Kidney epithelial cell (primary cell): ENCODE data around the gene TSEN15. TPM values are rescaled to one million over a fixed set of nuclear protein-coding genes. Genes with fewer than 3 reads are reported as not detected.
"Not testable (repeated sequence)": the region's sequence is repeated elsewhere in the genome, so short reads cannot be mapped to it uniquely, and the experiment has no call there.

ENCODE experiments used
- DNase-seq: peaks from one replicate; pipeline ENCODE4 v3.0.0-alpha.2; 2010; ENCODE audit warnings: low read depth
- H3K27me3 ChIP-seq: 2 replicates; pipeline ENCODE4 v1.6.0; 2011; ENCODE audit warnings: low read length; ENCODE audit not compliant: control insufficient read depth, insufficient read depth
- H3K36me3 ChIP-seq: 2 replicates; pipeline ENCODE4 v1.5.1; 2011; ENCODE audit warnings: low read length; ENCODE audit not compliant: control insufficient read depth, insufficient read depth
- H3K4me3 ChIP-seq: 2 replicates; pipeline ENCODE4 v1.5.1; 2011; ENCODE audit warnings: low read depth, mild to moderate bottlenecking, control low read depth, low read length
- total RNA-seq: library from RNA; depleted of rRNA; stranded (reverse); fragments of >200 nt; gene quantifications from 2 replicates; pipeline ENCODE4 v1.2.3, GENCODE V29; 2015
- TF ChIP-seq, protein P1 (sequence below): IDR thresholded peaks from 2 replicates; pipeline ENCODE4 v1.5.1; 2011; ENCODE audit warnings: mild to moderate bottlenecking, moderate library complexity, low read length, control low read depth, inconsistent platforms; ENCODE audit not compliant: insufficient read depth, poor library complexity, severe bottlenecking

The TSEN15 gene
- total RNA-seq, 1 donor from 2014 or later = 50.1 TPM

DNA sequence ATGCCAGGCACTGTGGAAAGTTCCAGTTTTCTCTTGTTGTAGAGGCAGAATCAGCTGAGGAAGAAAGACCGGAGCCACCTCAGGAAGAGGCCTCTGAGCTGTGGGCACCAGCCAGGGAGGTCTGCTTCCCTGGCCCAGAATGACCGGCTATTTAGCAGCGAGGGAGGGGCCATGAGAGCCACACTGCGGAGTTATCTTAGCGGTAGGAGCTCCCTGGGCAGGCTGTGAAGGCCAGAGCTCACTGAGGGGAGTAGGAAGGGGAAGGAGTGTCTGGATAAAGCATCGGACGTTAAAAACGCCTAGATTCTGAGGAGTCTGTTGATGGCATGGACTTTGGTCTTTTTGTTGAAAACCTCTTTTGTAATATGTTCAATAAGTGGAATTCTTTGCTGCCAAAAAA lies 36.5 kb downstream of the TSEN15 start:
- TF ChIP-seq, protein P1, sequence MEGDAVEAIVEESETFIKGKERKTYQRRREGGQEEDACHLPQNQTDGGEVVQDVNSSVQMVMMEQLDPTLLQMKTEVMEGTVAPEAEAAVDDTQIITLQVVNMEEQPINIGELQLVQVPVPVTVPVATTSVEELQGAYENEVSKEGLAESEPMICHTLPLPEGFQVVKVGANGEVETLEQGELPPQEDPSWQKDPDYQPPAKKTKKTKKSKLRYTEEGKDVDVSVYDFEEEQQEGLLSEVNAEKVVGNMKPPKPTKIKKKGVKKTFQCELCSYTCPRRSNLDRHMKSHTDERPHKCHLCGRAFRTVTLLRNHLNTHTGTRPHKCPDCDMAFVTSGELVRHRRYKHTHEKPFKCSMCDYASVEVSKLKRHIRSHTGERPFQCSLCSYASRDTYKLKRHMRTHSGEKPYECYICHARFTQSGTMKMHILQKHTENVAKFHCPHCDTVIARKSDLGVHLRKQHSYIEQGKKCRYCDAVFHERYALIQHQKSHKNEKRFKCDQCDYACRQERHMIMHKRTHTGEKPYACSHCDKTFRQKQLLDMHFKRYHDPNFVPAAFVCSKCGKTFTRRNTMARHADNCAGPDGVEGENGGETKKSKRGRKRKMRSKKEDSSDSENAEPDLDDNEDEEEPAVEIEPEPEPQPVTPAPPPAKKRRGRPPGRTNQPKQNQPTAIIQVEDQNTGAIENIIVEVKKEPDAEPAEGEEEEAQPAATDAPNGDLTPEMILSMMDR = no peak
- Histone ChIP-seq H3K4me3 (no peak overlapping the region), H3K27me3 (no peaks in the 10 kb centered on the region), H3K36me3 (no peaks in the 10 kb centered on the region)
- DNase-seq = no peak

DNA sequence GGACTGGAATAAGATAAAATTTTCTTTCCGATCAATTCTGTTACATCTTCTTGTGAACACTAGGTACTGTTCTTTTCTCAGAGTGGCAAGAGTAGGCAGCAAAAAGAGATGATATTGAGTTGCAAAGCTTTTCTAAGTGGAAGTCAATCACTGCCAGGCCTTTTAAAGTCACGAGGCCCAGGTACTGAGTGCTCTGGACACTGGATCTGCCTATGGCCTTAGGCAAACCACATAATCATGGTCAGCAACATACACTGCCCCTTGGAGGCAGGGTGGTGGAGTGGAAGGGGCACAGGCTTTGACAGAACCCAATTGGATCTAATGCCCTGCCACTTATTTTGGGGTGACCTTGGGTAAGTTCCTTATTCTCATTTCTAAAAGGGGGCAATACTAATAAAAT lies 41.5 kb downstream of the TSEN15 start:
- H3K36me3 ChIP-seq = no peaks in the 10 kb centered on the region
- DNase-seq = no peak
- H3K27me3 ChIP-seq = no peaks in the 10 kb centered on the region
- TF ChIP-seq, protein P1 = no peak
- H3K4me3 ChIP-seq = no peak overlapping the region

DNA sequence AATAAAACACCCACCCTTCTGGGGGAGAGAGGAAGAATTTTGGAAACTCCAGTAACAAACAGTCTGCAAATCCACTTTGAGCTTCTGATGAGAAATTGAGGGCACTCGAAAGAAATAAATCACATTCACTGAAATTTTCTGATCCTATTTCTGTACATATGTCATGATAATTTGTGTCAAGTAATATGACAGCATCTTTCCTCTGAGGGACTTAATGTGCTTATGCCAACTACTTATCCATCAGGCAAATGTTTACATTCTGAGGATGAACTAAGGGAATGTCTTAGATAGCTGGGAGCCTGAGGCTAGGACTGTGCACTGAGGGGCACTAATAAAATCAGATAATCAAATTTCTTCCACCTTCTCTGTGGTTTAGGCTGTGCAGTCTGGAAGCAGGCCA lies 44.5 kb downstream of the TSEN15 start:
- Histone ChIP-seq H3K36me3 (no peaks in the 10 kb centered on the region), H3K4me3 (no peak overlapping the region), H3K27me3 (no peaks in the 10 kb centered on the region)
- TF ChIP-seq, protein P1 = no peak
- DNase-seq = no peak

DNA sequence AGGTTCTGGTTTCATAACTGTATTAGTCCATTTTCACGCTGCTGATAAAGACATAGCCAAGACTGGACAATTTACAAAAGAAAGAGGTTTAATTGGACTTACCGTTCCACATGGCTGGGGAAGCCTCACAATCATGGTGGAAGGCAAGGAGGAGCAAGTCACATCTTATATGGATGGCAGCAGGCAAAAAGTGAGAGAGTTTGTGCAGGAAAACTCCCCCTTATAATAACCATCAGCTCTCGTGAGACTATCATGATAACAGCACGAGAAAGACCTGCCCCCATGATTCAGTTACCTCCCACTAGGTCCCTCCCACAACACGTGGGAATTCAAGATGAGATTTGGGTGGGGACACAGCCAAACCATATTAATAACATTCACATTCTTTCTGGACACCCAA lies 45.0 kb downstream of the TSEN15 start:
- not testable (repeated sequence) for H3K36me3 ChIP-seq, H3K27me3 ChIP-seq, DNase-seq, H3K4me3 ChIP-seq

DNA sequence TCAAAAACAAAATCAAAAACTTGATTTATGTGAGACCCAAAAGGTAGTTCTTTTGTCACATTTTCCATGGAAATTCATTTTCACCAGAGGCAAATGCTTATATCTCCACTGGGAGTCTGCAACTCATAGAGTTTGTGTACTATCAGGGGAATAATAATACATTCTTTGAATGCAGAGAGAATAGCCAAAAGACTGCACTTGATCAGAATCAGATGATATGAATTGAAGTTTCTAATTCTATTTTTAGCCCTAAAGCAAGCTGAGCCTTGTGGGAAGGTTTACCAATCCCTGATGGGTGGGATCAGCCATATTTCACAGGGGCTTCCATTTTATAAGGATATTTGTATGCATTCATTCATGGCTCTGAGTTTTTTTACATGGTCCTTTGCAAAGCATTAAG lies 49.6 kb downstream of the TSEN15 start:
- DNase-seq = no peak
- H3K4me3 ChIP-seq = no peak overlapping the region
- H3K36me3 ChIP-seq = no peaks in the 10 kb centered on the region
- TF ChIP-seq, protein P1 = no peak
- H3K27me3 ChIP-seq = no peaks in the 10 kb centered on the region

DNA sequence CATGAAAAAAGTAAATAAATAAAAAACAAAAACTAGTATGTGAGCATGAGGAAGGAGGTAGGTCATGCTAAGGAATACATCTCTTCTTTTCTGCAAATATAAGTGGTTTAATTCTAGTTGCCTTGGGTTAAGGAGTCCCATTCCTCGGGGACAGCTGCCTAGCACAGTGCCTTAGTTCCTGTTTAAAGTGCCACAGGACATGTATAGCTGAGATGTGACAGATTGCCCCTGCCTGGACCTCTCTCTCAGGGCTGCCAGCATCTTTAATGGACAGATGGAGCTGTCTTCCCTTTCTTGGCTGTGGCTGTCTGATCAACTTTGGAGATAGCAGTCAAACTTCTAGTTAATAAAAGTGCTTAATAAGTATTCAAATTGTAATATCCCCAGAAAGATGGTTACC lies 50.0 kb downstream of the TSEN15 start:
- TF ChIP-seq, protein P1 = no peak
- no peak overlapping the region for H3K4me3 ChIP-seq
- DNase-seq = no peak
- no peaks in the 10 kb centered on the region for H3K36me3 ChIP-seq
- H3K27me3 ChIP-seq = no peaks in the 10 kb centered on the region
